GM12873 (cell line): ENCODE results near the gene AJM1.
A peak's percentile ranks its signal among the peaks of the same experiment; 100 is the strongest.

Experiments used
- CTCF ChIP-seq: IDR thresholded peaks from 2 replicates; pipeline ENCODE4 v1.5.1; 2012; ENCODE audit warnings: low read depth, mild to moderate bottlenecking, moderate library complexity, low read length, control low read depth; ENCODE audit not compliant: insufficient read depth; ENCODE audit errors: missing control alignments

AJM1 gene

DNA sequence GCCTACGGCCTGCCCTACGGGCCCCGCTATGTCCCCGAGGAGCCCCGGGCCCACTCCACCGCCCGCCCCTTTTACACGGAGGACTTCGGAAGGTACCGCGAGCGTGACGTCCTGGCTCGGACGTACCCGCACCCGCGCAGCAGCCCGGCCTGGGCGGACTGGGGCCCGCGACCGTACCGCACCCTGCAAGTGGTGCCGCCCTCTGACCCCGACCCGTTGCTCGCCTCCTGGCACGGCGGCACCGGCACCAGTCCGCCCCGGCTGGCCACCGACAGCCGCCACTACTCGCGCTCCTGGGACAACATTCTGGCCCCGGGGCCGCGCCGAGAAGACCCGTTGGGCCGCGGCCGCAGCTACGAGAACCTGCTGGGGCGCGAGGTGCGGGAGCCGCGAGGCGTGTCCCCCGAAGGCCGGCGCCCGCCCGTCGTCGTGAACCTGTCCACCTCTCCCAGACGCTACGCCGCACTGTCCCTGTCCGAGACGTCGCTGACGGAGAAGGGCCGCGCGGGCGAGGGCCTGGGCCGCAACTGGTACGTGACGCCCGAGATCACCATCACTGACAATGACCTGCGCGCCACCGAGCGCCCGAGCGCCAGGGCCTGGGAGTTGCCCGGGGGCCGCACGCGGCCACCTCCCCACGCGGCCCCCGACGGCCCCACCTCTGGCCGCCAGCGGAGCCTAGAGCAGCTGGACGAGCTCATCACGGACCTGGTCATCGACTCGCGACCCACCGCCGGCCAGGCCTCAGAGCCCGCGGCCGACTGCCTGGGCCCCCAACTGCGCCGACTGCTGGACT is 3.4 kb downstream of the AJM1 start:
- no peak for TF ChIP-seq CTCF

- no peak for TF ChIP-seq CTCF
Observed at GRCh38 chr9:136846376-136847087, 4.3 kb downstream of the AJM1 start.

DNA sequence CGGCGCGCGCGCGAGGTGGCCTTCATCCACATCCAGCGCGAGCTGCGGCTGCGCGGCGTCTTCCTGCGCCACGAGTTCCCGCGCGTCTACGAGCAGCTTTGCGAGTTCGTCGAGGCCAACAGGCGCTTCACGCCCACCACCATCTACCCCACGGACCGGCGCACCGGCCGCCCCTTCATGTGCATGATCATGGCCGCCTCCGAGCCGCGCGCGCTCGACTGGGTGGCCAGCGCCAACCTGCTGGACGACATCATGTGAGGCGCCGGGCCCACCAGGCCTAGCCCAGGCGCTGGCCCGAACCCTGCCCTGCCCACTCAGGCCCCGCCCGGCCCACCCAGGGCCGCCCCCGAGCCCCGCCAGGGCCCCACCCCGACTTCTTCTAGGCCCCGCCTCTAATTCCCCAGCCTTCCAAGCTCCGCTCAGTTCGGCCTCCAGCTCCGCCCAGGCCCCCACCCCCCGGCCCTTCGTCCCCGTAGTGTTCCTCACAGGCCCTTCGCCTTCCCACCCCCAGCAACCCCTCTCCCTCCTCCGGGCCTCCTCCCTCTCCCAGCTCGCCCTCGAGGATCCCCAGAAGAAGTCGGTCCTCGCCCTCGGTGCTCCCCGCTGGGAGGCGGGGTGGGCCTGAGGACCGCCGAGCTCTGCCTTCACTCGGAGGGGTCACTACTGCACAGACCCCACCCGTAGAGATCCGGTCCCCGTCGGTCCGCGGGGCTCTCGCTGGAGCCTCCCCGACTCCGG is 5.0 kb downstream of the AJM1 start:
- no peak for TF ChIP-seq CTCF

DNA sequence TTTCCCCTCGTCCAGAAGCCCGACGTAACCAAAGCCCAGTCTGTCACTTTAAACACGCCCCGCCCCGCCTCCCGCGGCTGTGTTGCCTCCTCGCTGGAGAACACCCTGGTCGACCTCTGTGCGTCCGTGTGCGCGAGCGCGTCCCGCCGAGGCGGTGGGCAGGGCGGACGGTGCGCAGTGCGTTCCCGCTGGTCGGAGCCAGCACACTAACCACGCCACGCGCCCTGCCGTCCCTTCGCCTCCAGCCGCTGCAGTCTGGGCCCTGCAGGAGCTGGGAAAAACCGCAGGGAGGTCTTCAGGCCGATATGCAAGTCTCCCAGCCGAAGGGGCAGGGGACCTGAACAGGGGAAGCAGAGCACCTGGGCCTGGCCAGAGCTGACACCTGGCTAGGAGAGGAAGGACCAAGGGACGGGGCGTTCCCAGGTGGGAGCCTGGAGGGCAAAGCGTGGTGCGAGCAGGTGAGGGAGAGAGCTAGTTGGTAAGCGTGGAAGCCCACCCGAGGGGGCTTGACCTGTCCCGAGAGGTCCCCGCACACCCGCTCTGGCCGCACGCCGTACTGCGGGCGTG is 5.6 kb downstream of the AJM1 start:
- no peak for TF ChIP-seq CTCF

GRCh38 chr9:136848393-136849037 is 6.2 kb downstream of the AJM1 start:
- peak; percentile 9 for TF ChIP-seq CTCF

DNA sequence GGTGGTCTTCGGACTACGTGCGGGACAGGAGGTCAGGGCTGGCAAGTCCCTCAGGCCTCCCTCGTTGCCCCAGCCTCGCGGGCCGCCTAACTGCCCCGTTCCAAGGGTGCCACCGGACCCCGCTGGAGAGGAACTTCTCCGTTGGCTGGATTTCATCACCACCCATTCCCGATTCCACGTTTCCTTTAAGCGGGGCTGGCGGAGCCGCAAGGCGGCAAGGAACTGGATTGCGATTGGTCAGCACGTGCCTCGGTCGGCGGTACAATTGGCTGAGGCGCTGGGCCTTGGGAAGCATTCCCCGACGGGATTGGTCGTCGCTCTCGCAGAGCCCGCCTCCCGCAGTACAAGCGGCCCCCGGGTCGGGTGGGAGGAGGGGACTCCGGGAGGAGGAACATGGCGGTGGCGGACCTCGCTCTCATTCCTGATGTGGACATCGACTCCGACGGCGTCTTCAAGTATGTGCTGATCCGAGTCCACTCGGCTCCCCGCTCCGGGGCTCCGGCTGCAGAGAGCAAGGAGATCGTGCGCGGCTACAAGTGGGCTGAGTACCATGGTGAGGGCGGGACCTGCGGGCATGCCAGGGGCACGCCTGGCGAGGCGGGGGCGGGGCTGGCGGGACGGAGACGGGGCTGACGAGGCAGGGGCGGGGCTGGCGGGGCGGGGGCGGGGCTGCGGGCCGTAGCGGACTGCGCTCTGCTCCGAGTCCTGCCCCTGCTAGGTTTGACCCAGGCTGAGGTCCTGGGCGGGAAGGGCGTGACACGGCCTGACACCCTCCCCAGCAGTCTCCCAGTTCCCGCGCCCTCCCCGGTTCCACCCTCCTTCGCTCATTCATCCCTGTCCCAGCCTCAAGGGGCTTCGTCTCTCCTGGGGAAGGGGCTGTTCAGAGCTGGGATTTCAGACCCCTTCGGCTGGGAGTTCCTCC is 7.0 kb downstream of the AJM1 start, which contains the start of gene PHPT1:
Gene PHPT1 (plus strand): TSS at position 372 of the 922 bp plus-strand sequence. CDS start 22 bp downstream, at position 394.
- TF ChIP-seq CTCF = no peak
